HG02943 (cell line): ENCODE data around the gene NR2F1.

Source experiments
- ATAC-seq: cut with Tn5 transposase; IDR thresholded peaks from one replicate; pipeline ENCODE4 v1.9.1; 2021; ENCODE audit warnings: mild to moderate bottlenecking, low read depth, moderate library complexity; ENCODE audit not compliant: unreplicated experiment

NR2F1 gene

DNA sequence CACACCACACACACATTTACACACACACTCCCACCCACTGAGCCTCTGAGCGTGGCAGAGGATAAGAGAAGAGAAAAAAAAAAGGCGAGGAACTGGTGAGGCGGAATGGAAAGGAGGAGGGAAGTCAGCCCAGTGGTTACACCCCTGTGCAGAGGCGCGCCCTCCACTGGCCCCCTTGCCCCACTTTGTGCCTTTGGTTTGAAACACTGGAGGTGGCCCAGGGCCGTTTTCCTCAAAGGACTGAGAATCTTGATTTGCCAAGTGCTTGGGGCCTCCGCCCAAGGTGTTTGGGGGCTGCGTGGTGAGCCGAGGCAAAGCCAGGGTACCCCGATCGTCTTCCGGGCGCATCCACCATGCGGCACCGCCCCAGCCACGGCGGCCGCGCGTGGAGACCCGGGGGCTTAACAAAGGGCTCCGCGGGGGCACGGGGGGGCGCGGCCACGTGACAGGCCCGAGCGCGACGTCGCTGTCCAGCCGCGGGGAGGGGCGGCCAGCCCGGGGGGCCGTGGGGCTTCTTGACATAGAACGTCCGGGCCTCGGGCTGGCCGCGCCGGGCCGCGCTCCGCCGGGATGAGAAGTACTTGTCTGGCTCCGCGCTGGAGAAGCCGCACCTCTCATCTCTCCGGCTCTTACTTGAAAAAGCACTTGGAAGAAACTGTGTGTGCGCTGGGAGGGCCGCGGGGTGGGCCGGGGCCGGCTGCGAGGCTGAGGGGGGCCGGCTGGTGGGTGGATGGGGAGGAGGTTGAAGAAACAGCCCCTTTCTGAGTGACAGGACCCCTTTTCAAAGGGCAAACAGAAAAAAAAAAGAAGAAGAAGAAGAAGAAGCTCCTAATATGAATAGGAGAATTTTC, 21.0 kb downstream of the NR2F1 start:
- no peak for ATAC-seq

GRCh38 chr5:93604644-93605515, 21.9 kb downstream of the NR2F1 start:
- ATAC-seq, result no peak

GRCh38 chr5:93606382-93606752, 23.3 kb downstream of the NR2F1 start:
- no peak for ATAC-seq

DNA sequence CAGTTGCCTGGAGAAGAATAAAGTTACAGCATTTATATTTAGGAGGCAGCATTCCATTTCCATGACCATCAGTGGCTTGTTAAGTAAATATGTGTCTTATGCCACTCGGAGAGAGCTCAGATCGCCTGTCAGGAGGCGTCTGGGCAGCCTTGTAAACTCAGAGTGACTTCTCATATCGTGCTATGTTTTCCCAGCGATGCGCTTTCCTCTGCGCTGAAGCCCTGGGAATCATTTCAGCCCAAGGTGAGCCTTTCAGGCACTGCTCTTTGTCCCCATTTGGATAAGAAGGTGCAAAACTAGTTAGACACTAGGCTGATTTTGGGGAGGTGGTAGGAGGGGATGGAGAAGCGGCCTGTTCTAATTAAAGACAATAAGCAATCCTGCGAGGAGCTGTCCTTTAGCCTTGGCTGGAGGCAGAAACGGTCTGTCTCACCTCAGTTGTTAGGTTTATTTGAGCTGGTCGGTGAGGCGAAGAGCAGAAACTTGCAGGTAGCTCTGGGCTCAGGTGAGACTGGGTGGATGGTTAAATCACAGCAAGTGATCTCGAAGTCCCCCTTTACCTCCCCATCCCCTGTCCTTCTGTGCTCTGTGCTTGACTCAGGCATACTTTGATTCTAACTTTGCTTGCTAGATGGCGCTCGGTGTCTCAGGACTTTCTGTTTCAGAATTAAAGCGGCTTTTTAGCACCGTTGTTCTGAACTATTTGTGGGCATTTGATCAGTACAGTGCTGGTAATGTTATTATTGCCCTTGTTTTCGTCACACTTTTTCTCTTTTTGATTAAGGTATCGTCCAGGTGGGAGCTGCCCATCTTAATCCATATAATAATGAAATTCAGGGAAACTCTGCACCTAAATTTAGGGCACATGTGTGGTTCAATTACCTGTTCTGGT, 24.6 kb downstream of the NR2F1 start:
- ATAC-seq, result peak; percentile 80

DNA sequence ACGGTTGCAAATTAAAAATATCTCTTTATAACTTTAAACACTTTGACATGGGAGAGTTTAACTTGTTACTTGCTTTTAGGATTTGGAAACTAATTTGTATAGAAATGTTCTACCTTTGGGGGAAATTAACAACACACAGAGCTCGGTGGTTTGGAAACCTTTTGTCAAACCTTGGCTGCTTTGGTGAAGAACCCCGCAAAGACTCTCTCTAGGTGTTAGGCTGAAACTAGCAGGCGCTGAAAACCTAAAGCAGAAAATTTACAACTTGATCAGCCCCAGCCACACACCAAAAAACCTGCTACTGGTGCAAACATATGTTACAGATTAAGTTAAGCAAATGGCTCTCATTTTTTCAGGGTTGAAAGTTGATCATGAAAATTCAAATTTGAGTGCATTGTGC, 25.8 kb downstream of the NR2F1 start:
- ATAC-seq, result no peak

GRCh38 chr5:93609762-93610161, 26.7 kb downstream of the NR2F1 start:
- no peak for ATAC-seq

GRCh38 chr5:93610581-93611272, 27.7 kb downstream of the NR2F1 start:
- ATAC-seq, result no peak

- no peak for ATAC-seq
These were observed 28.4 kb downstream of the NR2F1 start for GRCh38 chr5:93611273-93611975.

- ATAC-seq, result no peak
These were observed 29.2 kb downstream of the NR2F1 start for GRCh38 chr5:93611976-93612854.

DNA sequence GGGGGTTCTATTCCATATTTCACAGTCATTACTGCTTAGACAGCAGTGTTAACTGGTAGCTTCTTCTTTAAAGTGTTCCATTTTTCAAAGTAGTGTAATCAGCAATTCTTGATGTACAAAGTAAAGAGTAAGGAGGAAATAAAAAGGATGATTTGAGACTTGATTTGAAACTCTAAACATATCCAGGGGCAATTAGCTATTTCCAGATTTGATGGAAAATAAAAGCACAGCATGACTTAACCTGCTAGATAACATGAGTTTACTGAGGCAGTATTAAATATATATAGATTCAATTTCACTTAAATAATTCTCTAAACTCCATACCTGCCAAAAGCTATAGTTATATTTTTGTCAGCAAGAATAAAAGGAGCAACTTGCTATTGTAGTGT, 29.8 kb downstream of the NR2F1 start:
- no peak for ATAC-seq

GRCh38 chr5:93616538-93617174, 33.6 kb downstream of the NR2F1 start:
- ATAC-seq, result no peak

- ATAC-seq, result peak; percentile 98
These were observed 37.7 kb downstream of the NR2F1 start for GRCh38 chr5:93620487-93621326.

GRCh38 chr5:93621327-93621798, 38.3 kb downstream of the NR2F1 start:
- peak; percentile 4 for ATAC-seq

- ATAC-seq, result no peak
These were observed 39.3 kb downstream of the NR2F1 start for GRCh38 chr5:93622240-93622885.

DNA sequence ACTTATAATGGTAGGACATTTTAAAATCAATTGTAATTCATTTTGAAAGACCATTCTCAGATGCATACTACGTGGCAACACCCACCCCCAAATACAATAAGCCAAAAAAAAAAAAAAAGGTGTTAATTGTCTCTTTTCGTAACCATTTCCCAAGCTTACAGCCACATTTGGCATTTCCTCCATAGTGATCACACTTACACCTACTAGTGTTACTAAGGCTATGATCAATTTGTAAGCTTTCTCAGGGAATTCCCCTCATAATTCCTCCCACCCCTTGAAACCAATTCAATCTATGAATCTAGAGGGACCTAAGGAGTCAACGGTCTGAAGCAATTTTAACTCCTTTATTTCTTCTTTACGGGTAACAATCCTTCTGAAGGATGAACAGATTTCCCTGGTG, 40.1 kb downstream of the NR2F1 start:
- ATAC-seq, result no peak

- no peak for ATAC-seq
These were observed 43.8 kb downstream of the NR2F1 start for GRCh38 chr5:93626801-93627200.

- no peak for ATAC-seq
These were observed 49.3 kb downstream of the NR2F1 start for GRCh38 chr5:93632327-93632726.
